Astrocyte of the hippocampus (primary cell): ENCODE results near the gene MYB.

Experiments used
- DNase-seq: peaks from one replicate; pipeline ENCODE4 v3.0.0; 2011; ENCODE audit warnings: low read depth, low spot score

Gene MYB

GRCh38 chr6:135188718-135189117 lies 7.6 kb downstream of the MYB start:
- no peak for DNase-seq

- no peak for DNase-seq
Observed at GRCh38 chr6:135189344-135189743, 8.2 kb downstream of the MYB start.

- DNase-seq: no peak
Observed at GRCh38 chr6:135191508-135192255, 10.6 kb downstream of the MYB start.

- DNase-seq: no peak
Observed at GRCh38 chr6:135192256-135193174, 11.4 kb downstream of the MYB start.

GRCh38 chr6:135193221-135193620 lies 12.1 kb downstream of the MYB start:
- DNase-seq: no peak

- DNase-seq: no peak
Observed at GRCh38 chr6:135195041-135195440, 13.9 kb downstream of the MYB start.

GRCh38 chr6:135195522-135195921 lies 14.4 kb downstream of the MYB start:
- no peak for DNase-seq

- DNase-seq: peak; percentile 8
Observed at GRCh38 chr6:135196739-135197510, 15.8 kb downstream of the MYB start.

- no peak for DNase-seq
Observed at GRCh38 chr6:135202836-135203235, 21.7 kb downstream of the MYB start.

- DNase-seq: no peak
Observed at GRCh38 chr6:135204951-135205350, 23.8 kb downstream of the MYB start.

GRCh38 chr6:135209803-135210202 lies 28.7 kb downstream of the MYB start:
- peak; percentile 55 for DNase-seq

GRCh38 chr6:135210632-135211305 lies 29.7 kb downstream of the MYB start:
- DNase-seq: no peak

- DNase-seq: no peak
Observed at GRCh38 chr6:135211306-135211702, 30.2 kb downstream of the MYB start.

- no peak for DNase-seq
Observed at GRCh38 chr6:135212020-135212806, 31.1 kb downstream of the MYB start.

- DNase-seq: peak; percentile 15
Observed at GRCh38 chr6:135212935-135213334, 31.8 kb downstream of the MYB start.

- DNase-seq: no peak
Observed at GRCh38 chr6:135213616-135214015, 32.5 kb downstream of the MYB start.

GRCh38 chr6:135215160-135215559 lies 34.1 kb downstream of the MYB start:
- DNase-seq: no peak

GRCh38 chr6:135215563-135215962 lies 34.5 kb downstream of the MYB start:
- DNase-seq: no peak

- no peak for DNase-seq
Observed at GRCh38 chr6:135217663-135218062, 36.6 kb downstream of the MYB start.

GRCh38 chr6:135219346-135219745 lies 38.2 kb downstream of the MYB start:
- DNase-seq: no peak

- no peak for DNase-seq
Observed at GRCh38 chr6:135221042-135221441, 39.9 kb downstream of the MYB start.
